GM18520 (cell line): ENCODE results near the gene TRIM64.
"Not testable (repeated sequence)": the region's sequence is repeated elsewhere in the genome, so short reads cannot be mapped to it uniquely, and the experiment has no call there.

Source experiments
- ATAC-seq: cut with Tn5 transposase; IDR thresholded peaks from one replicate; pipeline ENCODE4 v1.9.1; 2021; ENCODE audit not compliant: unreplicated experiment

Gene TRIM64

GRCh38 chr11:89965737-89966136 lies at the start of gene TRIM64:
Gene TRIM64 (plus strand): TSS chr11:89966037. CDS start chr11:89968504, 2,467 bp downstream.
- ATAC-seq = not testable (repeated sequence)

- ATAC-seq = no peak
Measured at GRCh38 chr11:89922195-89922660, 43.6 kb upstream of the TRIM64 start, which contains the start of gene TRIM49D1. Gene TRIM49D1 (minus strand): TSS chr11:89922245. CDS start chr11:89917710, 4,535 bp downstream.

GRCh38 chr11:89923764-89924163 lies 42.1 kb upstream of the TRIM64 start, which contains the start of gene TRIM49D2:
Gene TRIM49D2 (plus strand): TSS chr11:89924064. CDS start chr11:89926762, 2,698 bp downstream.
- ATAC-seq = not testable (repeated sequence)

- ATAC-seq = not testable (repeated sequence)
Measured at GRCh38 chr11:89960833-89961232, 5.0 kb upstream of the TRIM64 start.
